HEK293T (cell line): ENCODE measurements around the gene WWC1.

ENCODE experiments used
- ARNT ChIP-seq: fragments of 450-650 bp; IDR thresholded peaks from 2 replicates; pipeline ENCODE4 v1.6.1; 2017; ENCODE audit warnings: mild to moderate bottlenecking
- BHLHE40 ChIP-seq: fragments of 450-650 bp; IDR thresholded peaks from 2 replicates; pipeline ENCODE4 v1.6.1; 2016; ENCODE audit warnings: mild to moderate bottlenecking, moderate library complexity, borderline replicate concordance
- FOXM1 ChIP-seq: fragments of 450-650 bp; IDR thresholded peaks from 2 replicates; pipeline ENCODE4 v1.6.1; 2017; ENCODE audit warnings: mild to moderate bottlenecking, borderline replicate concordance
- L3MBTL2 ChIP-seq: fragments of 450-650 bp; conservative IDR thresholded peaks from 2 replicates; pipeline ENCODE4 v1.6.1; 2016; ENCODE audit warnings: mild to moderate bottlenecking
- SP1 ChIP-seq: fragments of 450-650 bp; IDR thresholded peaks from 2 replicates; pipeline ENCODE4 v1.6.1; 2017
- ZNF384 ChIP-seq: fragments of 450-650 bp; IDR thresholded peaks from 2 replicates; pipeline ENCODE4 v1.6.1; 2016
- TF ChIP-seq, protein P1 (sequence below): fragments of 450-650 bp; IDR thresholded peaks from 2 replicates; pipeline ENCODE4 v1.6.1; 2016

DNA sequence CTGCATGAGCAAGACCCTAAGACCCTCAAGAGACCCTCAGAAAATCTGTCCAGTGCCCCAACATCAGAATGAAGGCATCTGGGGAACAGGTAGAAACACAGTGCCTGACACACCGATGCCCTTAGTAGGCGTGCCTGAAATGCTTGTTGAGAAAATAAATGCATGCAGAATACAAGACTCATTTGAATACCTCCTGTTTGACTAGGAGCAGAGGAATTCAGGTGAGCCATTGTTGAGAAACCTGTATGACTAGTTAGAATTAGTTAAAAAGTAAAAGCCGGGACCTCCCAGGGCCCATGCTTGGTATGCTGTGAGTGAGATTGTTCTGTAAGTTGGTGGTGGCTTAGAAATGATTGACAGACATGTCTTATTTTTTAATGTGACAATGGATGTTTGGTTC lies 55.0 kb downstream of the WWC1 start:
- TF ChIP-seq ARNT = no peak
- TF ChIP-seq, protein P1, sequence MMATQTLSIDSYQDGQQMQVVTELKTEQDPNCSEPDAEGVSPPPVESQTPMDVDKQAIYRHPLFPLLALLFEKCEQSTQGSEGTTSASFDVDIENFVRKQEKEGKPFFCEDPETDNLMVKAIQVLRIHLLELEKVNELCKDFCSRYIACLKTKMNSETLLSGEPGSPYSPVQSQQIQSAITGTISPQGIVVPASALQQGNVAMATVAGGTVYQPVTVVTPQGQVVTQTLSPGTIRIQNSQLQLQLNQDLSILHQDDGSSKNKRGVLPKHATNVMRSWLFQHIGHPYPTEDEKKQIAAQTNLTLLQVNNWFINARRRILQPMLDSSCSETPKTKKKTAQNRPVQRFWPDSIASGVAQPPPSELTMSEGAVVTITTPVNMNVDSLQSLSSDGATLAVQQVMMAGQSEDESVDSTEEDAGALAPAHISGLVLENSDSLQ = peak; percentile 24; the same call in 1 of the 2 replicates
- TF ChIP-seq FOXM1 = no peak
- TF ChIP-seq SP1 = no peak
- no peak for TF ChIP-seq L3MBTL2
- no peak for TF ChIP-seq ZNF384
- no peak for TF ChIP-seq BHLHE40
